SK-N-SH treated with all-trans-retinoic acid at 6 μM for 48 hours (cell line): Measurements from ENCODE around the gene ZKSCAN1.

Source experiments
- ATAC-seq: fragments of 200-7000 bp; cut with Tn5 transposase; 3 replicates; pipeline ENCODE4 v1.9.1; 2020; ENCODE audit warnings: mild to moderate bottlenecking, moderate library complexity
- ARNTL ChIP-seq: fragments of 450-650 bp; formaldehyde crosslinking; IDR thresholded peaks from 2 replicates; pipeline ENCODE4 v1.5.0; 2020; ENCODE audit warnings: low read depth, mild to moderate bottlenecking, moderate library complexity, borderline replicate concordance
- BACH2 ChIP-seq: fragments of 250-450 bp; sonication (Bioruptor Pico); IDR thresholded peaks from 2 replicates; pipeline ENCODE4 v1.9.0; 2021; ENCODE audit warnings: mild to moderate bottlenecking, borderline replicate concordance
- CREB5 ChIP-seq: fragments of 250-450 bp; sonication (Bioruptor Pico); IDR thresholded peaks from 2 replicates; pipeline ENCODE4 v1.5.1; 2020; ENCODE audit warnings: low read depth, mild to moderate bottlenecking, moderate library complexity
- CSRNP3 ChIP-seq: fragments of 250-450 bp; sonication (Bioruptor Pico); IDR thresholded peaks from 2 replicates; pipeline ENCODE4 v1.5.1; 2021; ENCODE audit warnings: mild to moderate bottlenecking, moderate library complexity
- ESRRG ChIP-seq: fragments of 250-450 bp; sonication (Bioruptor Pico); IDR thresholded peaks from 2 replicates; pipeline ENCODE4 v1.6.1; 2021; ENCODE audit warnings: mild to moderate bottlenecking
- GLIS3 ChIP-seq: fragments of 250-450 bp; sonication (Bioruptor Pico); IDR thresholded peaks from 2 replicates; pipeline ENCODE4 v1.5.0; 2020; ENCODE audit warnings: mild to moderate bottlenecking, moderate library complexity
- ISL1 ChIP-seq: fragments of 250-450 bp; sonication (Bioruptor Pico); IDR thresholded peaks from 2 replicates; pipeline ENCODE4 v2.1.2; 2022; ENCODE audit warnings: mild to moderate bottlenecking, moderate library complexity
- OSR1 ChIP-seq: fragments of 250-450 bp; sonication (Bioruptor Pico); IDR thresholded peaks from 2 replicates; pipeline ENCODE4 v1.8.0; 2022; ENCODE audit warnings: moderate library complexity, mild to moderate bottlenecking, inconsistent platforms
- PATZ1 ChIP-seq: fragments of 250-450 bp; sonication (Bioruptor Pico); IDR thresholded peaks from 2 replicates; pipeline ENCODE4 v1.8.0; 2020; ENCODE audit warnings: mild to moderate bottlenecking, moderate library complexity, borderline replicate concordance
- POU6F1 ChIP-seq: fragments of 250-450 bp; sonication (Bioruptor Pico); IDR thresholded peaks from 2 replicates; pipeline ENCODE4 v1.8.0; 2021; ENCODE audit warnings: low read depth, mild to moderate bottlenecking, moderate library complexity, borderline replicate concordance
- PPARA ChIP-seq: fragments of 250-450 bp; sonication (Bioruptor Pico); IDR thresholded peaks from 2 replicates; pipeline ENCODE4 v1.5.0; 2020; ENCODE audit warnings: mild to moderate bottlenecking, borderline replicate concordance
- RARB ChIP-seq: fragments of 250-450 bp; sonication (Bioruptor Pico); IDR thresholded peaks from 2 replicates; pipeline ENCODE4 v1.8.0; 2021; ENCODE audit warnings: mild to moderate bottlenecking, moderate library complexity
- SNAI2 ChIP-seq: fragments of 250-450 bp; sonication (Bioruptor Pico); IDR thresholded peaks from 2 replicates; pipeline ENCODE4 v1.5.0; 2020; ENCODE audit warnings: mild to moderate bottlenecking, moderate library complexity
- TCF4 ChIP-seq: fragments of 250-450 bp; sonication (Bioruptor Pico); IDR thresholded peaks from 2 replicates; pipeline ENCODE4 v1.8.0; 2021; ENCODE audit warnings: mild to moderate bottlenecking, moderate library complexity, borderline replicate concordance
- TOX ChIP-seq: fragments of 250-450 bp; sonication (Bioruptor Pico); IDR thresholded peaks from 2 replicates; pipeline ENCODE4 v1.8.0; 2021; ENCODE audit warnings: mild to moderate bottlenecking, moderate library complexity, borderline replicate concordance
- TSHZ2 ChIP-seq: fragments of 250-450 bp; sonication (Bioruptor Pico); IDR thresholded peaks from 2 replicates; pipeline ENCODE4 v1.5.0; 2020; ENCODE audit warnings: mild to moderate bottlenecking, moderate library complexity
- ZC3H10 ChIP-seq: fragments of 250-450 bp; sonication (Bioruptor Pico); IDR thresholded peaks from 2 replicates; pipeline ENCODE4 v1.5.1; 2021; ENCODE audit warnings: mild to moderate bottlenecking, moderate library complexity
- ZFP3 ChIP-seq: fragments of 250-450 bp; sonication (Bioruptor Pico); IDR thresholded peaks from 2 replicates; pipeline ENCODE4 v1.5.0; 2020; ENCODE audit warnings: mild to moderate bottlenecking, moderate library complexity
- ZFP30 ChIP-seq: fragments of 450-650 bp; formaldehyde crosslinking; IDR thresholded peaks from 2 replicates; pipeline ENCODE4 v1.5.0; 2022; ENCODE audit warnings: mild to moderate bottlenecking, moderate library complexity
- ZNF565 ChIP-seq: fragments of 450-650 bp; formaldehyde crosslinking; conservative IDR thresholded peaks from 2 replicates; pipeline ENCODE4 v1.5.0; 2020; ENCODE audit warnings: low read depth, mild to moderate bottlenecking, moderate library complexity
- ZNF70 ChIP-seq: fragments of 450-650 bp; formaldehyde crosslinking; IDR thresholded peaks from 2 replicates; pipeline ENCODE4 v1.5.0; 2020; ENCODE audit warnings: mild to moderate bottlenecking, moderate library complexity
- ZNF8 ChIP-seq: fragments of 450-650 bp; formaldehyde crosslinking; IDR thresholded peaks from 2 replicates; pipeline ENCODE4 v1.5.0; 2020; ENCODE audit warnings: mild to moderate bottlenecking, moderate library complexity

The ZKSCAN1 gene

GRCh38 chr7:100069991-100070390 lies 54.6 kb downstream of the ZKSCAN1 start:
- no peak for ATAC-seq
- TF ChIP-seq PPARA (CRISPR knock-in tag): no peak

GRCh38 chr7:100071018-100071723 lies 55.8 kb downstream of the ZKSCAN1 start:
- TF ChIP-seq ESRRG (CRISPR knock-in tag): no peak
- TF ChIP-seq POU6F1 (CRISPR knock-in tag): no peak
- TF ChIP-seq TOX (CRISPR knock-in tag): no peak
- TF ChIP-seq ZNF565 (CRISPR knock-in tag): no peak
- no peak for TF ChIP-seq CSRNP3 (CRISPR knock-in tag)
- no peak for TF ChIP-seq PATZ1 (CRISPR knock-in tag)
- TF ChIP-seq CREB5 (CRISPR knock-in tag): no peak
- TF ChIP-seq TSHZ2 (CRISPR knock-in tag): no peak
- TF ChIP-seq ZFP30: no peak
- no peak for TF ChIP-seq PPARA (CRISPR knock-in tag)
- TF ChIP-seq OSR1 (CRISPR knock-in tag): no peak
- no peak for TF ChIP-seq ARNTL (CRISPR knock-in tag)
- TF ChIP-seq GLIS3 (CRISPR knock-in tag): no peak
- TF ChIP-seq ZNF70 (CRISPR knock-in tag): no peak
- TF ChIP-seq ZFP3 (CRISPR knock-in tag): no peak
- TF ChIP-seq TCF4 (CRISPR knock-in tag): no peak
- TF ChIP-seq SNAI2 (CRISPR knock-in tag): no peak
- TF ChIP-seq BACH2 (CRISPR knock-in tag): no peak
- no peak for TF ChIP-seq ZNF8 (CRISPR knock-in tag)
- no peak for TF ChIP-seq RARB (CRISPR knock-in tag)
- no peak for ATAC-seq

GRCh38 chr7:100072462-100072861 lies 57.1 kb downstream of the ZKSCAN1 start:
- no peak for ATAC-seq
- TF ChIP-seq ARNTL (CRISPR knock-in tag) (no peak), PATZ1 (CRISPR knock-in tag) (no peak), PPARA (CRISPR knock-in tag) (no peak), POU6F1 (CRISPR knock-in tag) (no peak), SNAI2 (CRISPR knock-in tag) (no peak), ISL1 (CRISPR knock-in tag) (no peak), ZFP3 (CRISPR knock-in tag) (no peak), CSRNP3 (CRISPR knock-in tag) (no peak), TOX (CRISPR knock-in tag) (no peak), ZC3H10 (no peak)
- TF ChIP-seq, all 23 proteins: peak for 0
